KMS-11 (cell line): ENCODE results near the gene SLFN11.

ENCODE experiments used
- H2AFZ ChIP-seq: fragments of 200-600 bp; sonication (generic); 2 replicates; pipeline ENCODE4 v1.6.1; 2016; ENCODE audit warnings: antibody characterized with exemption, mixed run types, low read depth
- H3K27ac ChIP-seq: fragments of 200-600 bp; sonication (generic); 2 replicates; pipeline ENCODE4 v1.6.1; 2016; ENCODE audit warnings: mild to moderate bottlenecking, mixed run types
- H3K27me3 ChIP-seq: fragments of 200-600 bp; sonication (generic); 2 replicates; pipeline ENCODE4 v1.6.1; 2017; ENCODE audit warnings: mild to moderate bottlenecking, low read depth, mixed run types, moderate library complexity; ENCODE audit not compliant: insufficient read depth
- H3K36me3 ChIP-seq: fragments of 200-600 bp; sonication (generic); 2 replicates; pipeline ENCODE4 v1.6.1; 2017; ENCODE audit warnings: mild to moderate bottlenecking, mixed run types; ENCODE audit not compliant: insufficient read depth
- H3K4me1 ChIP-seq: fragments of 200-600 bp; sonication (generic); 2 replicates; pipeline ENCODE4 v1.6.1; 2016; ENCODE audit warnings: mild to moderate bottlenecking, low read depth, mixed run types; ENCODE audit not compliant: poor library complexity, severe bottlenecking
- H3K4me2 ChIP-seq: fragments of 200-600 bp; sonication (generic); 2 replicates; pipeline ENCODE4 v1.7.0; 2016; ENCODE audit warnings: mild to moderate bottlenecking, mixed run types
- H3K4me3 ChIP-seq: fragments of 200-600 bp; sonication (generic); IDR thresholded peaks from 2 replicates; pipeline ENCODE4 v1.6.1; 2017; ENCODE audit warnings: low read depth, low read length, mixed read lengths; ENCODE audit not compliant: insufficient read depth
- H3K79me2 ChIP-seq: fragments of 200-600 bp; sonication (generic); 2 replicates; pipeline ENCODE4 v1.6.1; 2016; ENCODE audit warnings: low read depth, mixed run types; ENCODE audit not compliant: insufficient read depth
- H3K9ac ChIP-seq: fragments of 200-600 bp; sonication (generic); 2 replicates; pipeline ENCODE4 v1.6.1; 2016; ENCODE audit warnings: mild to moderate bottlenecking, mixed run types
- H4K20me1 ChIP-seq: fragments of 200-600 bp; sonication (generic); 2 replicates; pipeline ENCODE4 v1.6.1; 2016; ENCODE audit warnings: mild to moderate bottlenecking, mixed run types; ENCODE audit not compliant: insufficient read depth
- TF ChIP-seq, protein P1 (sequence below): fragments of 200-600 bp; sonication (generic); conservative IDR thresholded peaks from 2 replicates; pipeline ENCODE4 v1.6.1; 2017; ENCODE audit warnings: low read depth, mild to moderate bottlenecking, antibody characterized with exemption, low read length, moderate library complexity, mixed read lengths

The SLFN11 gene

GRCh38 chr17:35390156-35390555 is 16.7 kb upstream of the SLFN11 start:
- Histone ChIP-seq H3K4me3 (no peak overlapping the region), H3K27me3 (no peaks in the 10 kb centered on the region), H3K27ac (no peak overlapping the region), H3K4me1 (no peaks in the 10 kb centered on the region), H3K4me2 (no peak overlapping the region), H3K9ac (no peak overlapping the region), H3K36me3 (no peaks in the 10 kb centered on the region), H4K20me1 (no peaks in the 10 kb centered on the region), H2AFZ (no peak overlapping the region), H3K79me2 (no peaks in the 10 kb centered on the region)
- TF ChIP-seq, protein P1, sequence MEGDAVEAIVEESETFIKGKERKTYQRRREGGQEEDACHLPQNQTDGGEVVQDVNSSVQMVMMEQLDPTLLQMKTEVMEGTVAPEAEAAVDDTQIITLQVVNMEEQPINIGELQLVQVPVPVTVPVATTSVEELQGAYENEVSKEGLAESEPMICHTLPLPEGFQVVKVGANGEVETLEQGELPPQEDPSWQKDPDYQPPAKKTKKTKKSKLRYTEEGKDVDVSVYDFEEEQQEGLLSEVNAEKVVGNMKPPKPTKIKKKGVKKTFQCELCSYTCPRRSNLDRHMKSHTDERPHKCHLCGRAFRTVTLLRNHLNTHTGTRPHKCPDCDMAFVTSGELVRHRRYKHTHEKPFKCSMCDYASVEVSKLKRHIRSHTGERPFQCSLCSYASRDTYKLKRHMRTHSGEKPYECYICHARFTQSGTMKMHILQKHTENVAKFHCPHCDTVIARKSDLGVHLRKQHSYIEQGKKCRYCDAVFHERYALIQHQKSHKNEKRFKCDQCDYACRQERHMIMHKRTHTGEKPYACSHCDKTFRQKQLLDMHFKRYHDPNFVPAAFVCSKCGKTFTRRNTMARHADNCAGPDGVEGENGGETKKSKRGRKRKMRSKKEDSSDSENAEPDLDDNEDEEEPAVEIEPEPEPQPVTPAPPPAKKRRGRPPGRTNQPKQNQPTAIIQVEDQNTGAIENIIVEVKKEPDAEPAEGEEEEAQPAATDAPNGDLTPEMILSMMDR, result no peak

GRCh38 chr17:35387496-35387895 is 14.1 kb upstream of the SLFN11 start:
- Histone ChIP-seq H3K4me1 (no peaks in the 10 kb centered on the region), H3K36me3 (no peaks in the 10 kb centered on the region), H4K20me1 (no peaks in the 10 kb centered on the region), H3K4me3 (no peak overlapping the region), H3K27me3 (no peaks in the 10 kb centered on the region), H2AFZ (no peak overlapping the region), H3K79me2 (no peaks in the 10 kb centered on the region), H3K9ac (no peak overlapping the region), H3K4me2 (no peak overlapping the region), H3K27ac (no peak overlapping the region)
- TF ChIP-seq, protein P1, result no peak

GRCh38 chr17:35377706-35378105 is 4.3 kb upstream of the SLFN11 start:
- no peak overlapping the region for H3K9ac ChIP-seq
- H3K4me2 ChIP-seq, result no peak overlapping the region
- H3K4me3 ChIP-seq, result no peak overlapping the region
- no peaks in the 10 kb centered on the region for H3K79me2 ChIP-seq
- no peaks in the 10 kb centered on the region for H3K27me3 ChIP-seq
- TF ChIP-seq, protein P1, result no peak
- H3K4me1 ChIP-seq, result peaks cover 1% of the 10 kb centered on the region
- H2AFZ ChIP-seq, result no peak overlapping the region
- H4K20me1 ChIP-seq, result no peaks in the 10 kb centered on the region
- H3K36me3 ChIP-seq, result no peaks in the 10 kb centered on the region
- H3K27ac ChIP-seq, result no peak overlapping the region

DNA sequence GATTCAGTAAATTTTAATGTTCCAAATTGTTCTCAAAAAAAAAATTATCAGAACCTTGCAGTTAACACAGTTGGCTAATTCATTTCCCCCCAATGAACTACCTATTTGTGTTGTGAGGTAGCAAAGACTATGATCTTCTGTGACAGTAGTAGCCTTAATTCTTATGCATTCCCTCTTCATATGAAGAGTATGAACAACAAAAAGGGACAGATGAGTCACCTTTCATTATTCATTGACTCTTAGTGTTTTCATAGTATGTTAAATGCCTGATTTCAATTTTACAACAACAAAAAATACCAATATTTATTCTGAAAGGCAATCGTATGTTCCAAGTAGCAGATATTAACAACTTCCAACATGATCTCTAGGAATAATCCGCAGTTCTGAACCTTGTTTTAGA is 3.6 kb upstream of the SLFN11 start:
- TF ChIP-seq, protein P1, result no peak
- Histone ChIP-seq H3K4me1 (peaks cover 8% of the 10 kb centered on the region), H3K36me3 (no peaks in the 10 kb centered on the region), H3K27ac (no peak overlapping the region), H3K4me3 (no peak overlapping the region), H3K9ac (no peak overlapping the region), H4K20me1 (no peaks in the 10 kb centered on the region), H3K79me2 (no peaks in the 10 kb centered on the region), H3K27me3 (no peaks in the 10 kb centered on the region), H3K4me2 (no peak overlapping the region), H2AFZ (no peak overlapping the region)
